Central memory CD8-positive, alpha-beta T cell (primary cell): ENCODE results near the gene SIPA1L2.

Experiments used
- ATAC-seq: fragments of 150-1000 bp; cut with Tn5 transposase; replicated peaks from 2 replicates; pipeline ENCODE4 v1.10.0; 2022; ENCODE audit warnings: mild to moderate bottlenecking, moderate FRiP score, moderate number of reproducible peaks; ENCODE audit not compliant: poor library complexity, severe bottlenecking; ENCODE audit errors: extremely low read depth
- DNase-seq, 2 donors: peaks; one replicate each; pipeline ENCODE4 v3.0.0; 2021; ENCODE audit warnings: low spot score in 2 of 2
- H3K27ac Mint-ChIP-seq: one replicate; pipeline ENCODE4 v1.8.0; 2022; ENCODE audit warnings: low read depth, mild to moderate bottlenecking, moderate library complexity, mixed read lengths
- H3K27me3 Mint-ChIP-seq: one replicate; pipeline ENCODE4 v1.8.0; 2022; ENCODE audit warnings: mixed read lengths
- H3K36me3 Mint-ChIP-seq: one replicate; pipeline ENCODE4 v1.8.0; 2022; ENCODE audit warnings: mild to moderate bottlenecking, moderate library complexity, mixed read lengths; ENCODE audit not compliant: insufficient read depth
- H3K4me1 Mint-ChIP-seq: one replicate; pipeline ENCODE4 v1.8.0; 2022; ENCODE audit warnings: mixed read lengths
- H3K4me3 Mint-ChIP-seq: one replicate; pipeline ENCODE4 v1.8.0; 2022; ENCODE audit warnings: mild to moderate bottlenecking, moderate library complexity, mixed read lengths
- H3K9me3 Mint-ChIP-seq: one replicate; pipeline ENCODE4 v1.8.0; 2022; ENCODE audit warnings: mixed read lengths

The SIPA1L2 gene

DNA sequence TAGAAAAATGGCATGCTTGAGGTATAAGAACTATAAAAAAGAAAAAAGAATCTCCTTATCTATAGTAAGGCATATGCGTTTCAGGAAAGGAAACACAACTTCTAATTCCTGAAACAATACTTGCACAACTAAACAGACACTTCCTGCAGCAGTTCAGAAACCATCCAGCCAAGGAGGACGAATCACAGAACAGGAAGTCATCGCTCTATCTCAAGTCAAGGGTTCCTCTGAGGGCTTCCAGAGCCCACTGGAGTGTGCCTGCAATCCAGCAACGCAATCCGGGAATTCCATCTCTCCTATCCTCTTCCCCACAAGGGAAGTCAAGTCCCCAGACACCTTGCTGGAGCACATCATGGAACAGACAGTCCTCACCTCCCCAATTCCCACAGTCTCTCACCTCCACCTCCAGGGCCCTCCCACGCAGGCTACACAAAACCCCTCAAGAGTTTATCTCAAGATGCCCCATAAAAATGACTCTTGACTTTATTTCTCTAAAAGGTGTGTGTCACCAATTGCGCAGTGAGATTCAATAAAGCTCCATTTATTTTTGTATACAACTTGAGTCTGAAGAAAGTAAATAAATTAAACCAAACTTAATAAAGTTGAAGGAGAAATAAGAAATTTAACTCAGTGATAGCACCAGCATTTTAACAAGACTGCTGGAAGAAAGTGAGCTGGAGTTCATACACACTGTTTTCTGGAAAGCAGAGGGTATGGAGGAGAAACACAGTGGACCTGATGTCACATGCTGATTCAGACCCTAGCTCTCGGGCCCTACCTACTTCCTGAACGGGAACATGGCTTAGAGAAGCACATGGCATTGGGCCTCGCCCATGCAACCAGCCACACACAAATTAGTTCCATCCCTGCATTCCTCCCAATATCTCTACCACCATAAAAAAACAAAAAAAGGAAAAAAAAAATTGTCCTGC, 39.9 kb downstream of the SIPA1L2 start:
- no peak overlapping the region for H3K4me3 Mint-ChIP-seq
- no peak for DNase-seq
- ATAC-seq: no peak
- H3K9me3 Mint-ChIP-seq: peaks cover 11% of the 10 kb centered on the region
- peaks cover 1% of the 10 kb centered on the region for H3K36me3 Mint-ChIP-seq
- no peak overlapping the region for H3K27ac Mint-ChIP-seq
- H3K4me1 Mint-ChIP-seq: peaks cover 28% of the 10 kb centered on the region
- H3K27me3 Mint-ChIP-seq: no peaks in the 10 kb centered on the region

DNA sequence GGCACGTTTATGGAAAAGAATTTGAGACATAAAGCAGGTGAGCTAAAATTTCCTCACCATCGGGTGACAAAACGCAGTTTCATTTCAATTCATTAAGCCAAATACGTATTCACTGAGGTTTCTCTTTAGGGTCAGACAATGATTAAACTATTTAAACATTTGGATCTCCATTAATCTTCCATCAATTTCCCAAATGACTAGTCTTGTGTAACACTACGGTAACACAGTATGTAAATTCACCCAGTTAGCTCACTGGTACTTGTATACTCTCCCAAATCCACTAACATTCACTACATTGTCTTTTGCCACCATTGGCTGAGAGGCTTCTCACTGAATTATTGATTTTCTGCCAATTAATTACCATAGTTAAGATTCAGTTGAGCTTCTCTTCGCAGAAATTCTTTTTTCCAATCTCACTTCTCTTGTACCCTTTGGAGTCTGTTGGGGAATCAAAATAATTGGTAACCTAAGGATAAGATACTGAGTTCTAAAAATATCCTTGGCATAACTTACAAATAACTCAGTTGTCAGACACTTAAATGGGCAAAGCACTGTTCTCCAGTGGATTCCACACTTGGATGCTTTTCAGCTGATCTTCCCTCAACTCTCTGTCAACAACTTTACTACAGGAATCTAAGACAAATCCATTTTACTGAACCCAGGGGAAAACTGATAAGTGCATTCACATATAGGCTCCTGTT, 40.7 kb downstream of the SIPA1L2 start:
- no peaks in the 10 kb centered on the region for H3K27me3 Mint-ChIP-seq
- H3K4me3 Mint-ChIP-seq: no peak overlapping the region

DNA sequence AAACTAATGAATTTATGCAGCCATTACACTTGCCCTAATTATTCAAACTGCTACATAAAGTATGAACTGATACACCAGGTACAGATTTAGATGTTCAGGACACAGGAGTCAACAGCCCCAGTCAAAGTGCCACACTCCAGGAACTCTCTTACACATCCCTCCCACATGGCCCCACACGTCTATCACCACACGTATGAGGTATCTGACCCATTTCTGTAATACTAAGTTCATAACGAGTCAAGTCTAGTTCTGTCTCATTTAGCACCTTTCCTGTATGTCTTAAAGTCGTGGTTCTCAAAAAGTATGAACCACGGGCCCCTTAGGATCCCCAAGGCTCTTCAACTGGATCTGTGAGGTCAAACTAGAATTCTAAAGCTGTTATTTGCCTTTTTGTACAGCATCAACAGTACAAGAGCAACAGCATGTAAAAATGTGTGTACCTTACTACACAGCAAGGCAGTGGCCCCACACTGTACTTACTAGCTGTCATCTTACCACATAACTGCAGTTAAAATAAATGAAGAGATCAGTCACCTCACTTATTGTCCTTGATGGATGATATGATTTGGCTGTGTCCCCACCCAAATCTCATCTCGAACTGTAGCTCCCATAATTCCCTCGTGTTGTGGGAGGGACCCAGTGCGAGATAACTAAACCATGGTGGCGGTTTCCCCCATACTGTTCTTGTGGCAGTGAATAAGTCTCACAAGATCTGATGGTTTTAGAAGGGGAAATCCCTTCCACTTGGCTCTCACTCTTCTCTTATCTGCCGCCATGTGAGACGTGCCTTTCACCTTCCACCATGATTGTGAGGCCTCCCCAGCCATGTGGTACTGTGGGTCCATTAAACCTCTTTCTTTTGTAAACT, 42.6 kb downstream of the SIPA1L2 start:
- Mint-ChIP-seq H3K4me1 (peaks cover 32% of the 10 kb centered on the region), H3K27ac (no peak overlapping the region), H3K9me3 (peaks cover 11% of the 10 kb centered on the region)

More for the DNA sequence above, 40.7 kb downstream of the SIPA1L2 start:
- ATAC-seq (no peak), DNase-seq (no peak)
- Mint-ChIP-seq H3K36me3 (peaks cover 1% of the 10 kb centered on the region), H3K9me3 (peaks cover 11% of the 10 kb centered on the region), H3K4me1 (peaks cover 28% of the 10 kb centered on the region), H3K27ac (no peak overlapping the region)

DNA sequence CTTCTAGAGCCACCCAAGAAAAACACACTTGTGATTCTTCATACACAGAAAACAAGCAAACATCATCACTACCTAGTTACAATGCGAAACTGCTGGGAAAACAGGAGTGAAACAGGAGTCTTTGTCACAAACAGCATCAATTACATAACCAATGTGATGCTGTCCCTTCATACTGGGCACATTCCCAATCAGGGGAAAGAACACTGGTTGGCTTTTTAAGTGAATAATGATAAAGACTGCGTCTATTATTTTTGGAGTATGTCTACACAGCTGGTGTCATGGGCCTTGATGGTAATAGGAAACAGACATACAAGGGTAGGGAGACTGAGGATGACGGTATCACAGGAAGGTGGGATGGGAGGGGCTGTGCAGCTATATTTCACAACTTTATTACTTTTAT, 43.3 kb downstream of the SIPA1L2 start:
- H3K27ac Mint-ChIP-seq: no peak overlapping the region
- peaks cover 11% of the 10 kb centered on the region for H3K9me3 Mint-ChIP-seq
- H3K27me3 Mint-ChIP-seq: no peaks in the 10 kb centered on the region
- H3K36me3 Mint-ChIP-seq: peaks cover 1% of the 10 kb centered on the region
- no peak for DNase-seq
- no peak overlapping the region for H3K4me3 Mint-ChIP-seq
- peaks cover 35% of the 10 kb centered on the region for H3K4me1 Mint-ChIP-seq
- ATAC-seq: no peak

More for the DNA sequence above, 42.6 kb downstream of the SIPA1L2 start:
- no peak for DNase-seq
- Mint-ChIP-seq H3K36me3 (peaks cover 1% of the 10 kb centered on the region), H3K4me3 (no peak overlapping the region), H3K27me3 (no peaks in the 10 kb centered on the region)
- ATAC-seq: no peak

DNA sequence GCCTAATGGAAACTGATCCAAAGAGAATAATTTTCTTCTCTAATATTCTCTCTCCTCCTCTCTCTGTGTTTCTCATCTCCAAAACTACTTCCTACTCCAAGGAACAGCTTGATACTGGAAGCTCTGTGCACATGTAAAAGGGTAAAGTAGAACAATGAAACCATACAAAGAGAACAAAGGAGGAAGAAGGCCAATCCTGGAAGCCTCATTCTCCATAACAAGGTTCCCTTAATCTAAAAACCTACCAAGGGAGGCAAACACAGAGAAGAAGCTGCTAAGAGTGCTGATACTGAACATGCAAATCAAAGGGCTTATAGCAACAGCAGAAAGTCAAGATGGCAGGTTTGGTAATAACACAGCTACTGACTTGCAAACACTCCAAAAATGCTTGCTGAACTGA, 44.4 kb downstream of the SIPA1L2 start:
- DNase-seq (no peak), ATAC-seq (no peak)
- peaks cover 1% of the 10 kb centered on the region for H3K36me3 Mint-ChIP-seq
- H3K27ac Mint-ChIP-seq: no peak overlapping the region
- H3K4me3 Mint-ChIP-seq: no peak overlapping the region
- H3K4me1 Mint-ChIP-seq: peaks cover 41% of the 10 kb centered on the region
- H3K9me3 Mint-ChIP-seq: peaks cover 11% of the 10 kb centered on the region
- H3K27me3 Mint-ChIP-seq: no peaks in the 10 kb centered on the region

DNA sequence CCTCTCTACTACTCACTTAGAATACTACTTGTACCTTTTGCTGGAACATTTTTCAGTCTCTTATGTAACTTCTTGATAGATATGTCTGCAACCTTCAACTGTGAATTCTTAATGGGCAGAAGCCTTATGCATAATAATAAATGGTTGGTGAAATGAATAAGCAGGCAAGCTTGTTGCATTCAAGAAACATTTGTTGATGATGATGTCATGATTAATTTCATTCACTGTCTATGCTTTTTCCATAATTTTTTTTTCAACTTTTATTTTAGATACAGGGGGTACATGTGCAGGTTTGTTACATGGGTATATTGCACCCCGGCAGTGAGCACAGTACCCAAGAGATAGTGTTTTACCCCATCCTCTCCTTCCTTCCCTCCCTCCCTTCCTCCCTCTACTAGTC, 48.0 kb downstream of the SIPA1L2 start:
- Mint-ChIP-seq H3K27me3 (no peaks in the 10 kb centered on the region), H3K4me3 (no peak overlapping the region), H3K36me3 (peaks cover 2% of the 10 kb centered on the region)

More for the DNA sequence above, 48.0 kb downstream of the SIPA1L2 start:
- DNase-seq (no peak), ATAC-seq (no peak)
- Mint-ChIP-seq H3K9me3 (no peaks in the 10 kb centered on the region), H3K27ac (no peak overlapping the region), H3K4me1 (peaks cover 56% of the 10 kb centered on the region)
